ENCODE data around the gene ERH.
A peak's percentile ranks its signal among the peaks of the same experiment; 100 is the strongest.

The ERH gene

DNA sequence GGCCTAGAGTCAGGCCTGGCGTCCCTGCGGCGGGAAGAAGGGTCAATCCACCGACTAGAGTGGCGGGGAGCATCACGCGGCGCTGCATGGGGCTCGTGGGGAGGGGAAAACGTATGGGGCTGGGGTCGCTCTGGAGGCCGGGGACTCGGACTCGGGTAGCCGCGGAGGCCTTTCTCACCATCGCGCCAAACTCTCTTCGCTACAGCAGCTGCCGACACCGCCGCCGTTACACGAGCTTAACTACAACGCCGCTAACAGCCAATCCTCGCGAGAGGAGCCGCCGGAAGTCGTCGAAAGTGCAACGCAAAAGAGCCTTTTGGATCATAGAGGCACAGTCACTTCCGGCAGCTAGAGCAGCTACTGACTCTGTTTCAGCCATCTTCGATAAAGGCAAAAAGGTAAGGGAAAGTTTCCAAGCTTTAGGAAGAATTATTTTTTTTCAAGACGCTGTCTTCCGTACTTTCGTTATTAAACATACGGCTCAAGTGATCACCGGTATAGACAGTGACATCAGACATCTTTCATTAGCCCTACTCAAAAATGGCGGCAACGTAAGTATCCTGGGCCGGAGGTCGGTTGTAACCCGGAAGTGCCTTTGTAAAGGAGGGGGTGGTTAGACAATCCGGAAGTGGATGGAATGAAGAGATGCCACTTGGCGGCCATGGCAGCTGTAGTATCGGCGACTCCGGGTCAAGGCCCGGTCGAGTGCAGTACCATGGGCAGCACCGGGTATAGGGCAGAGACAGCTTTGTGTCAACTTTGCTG, at the start of gene ERH, which contains the start of gene SLC39A9:
ERH (minus strand) TSS at position 247 of the 765 bp plus-strand sequence; CDS start at position 181, 66 bp downstream.
SLC39A9 (plus strand) TSS at position 640 of the 765 bp plus-strand sequence. CDS start 678 bp downstream, outside the sequence.
- peak; percentile 72 for TF ChIP-seq EGR1 (IDR thresholded peaks at IDR 0.05)
- TF ChIP-seq FOXM1 (IDR thresholded peaks at IDR 0.05; ENCODE audit: borderline replicate concordance, low read depth): peak; percentile 42
- TF ChIP-seq RAD21 (IDR thresholded peaks at IDR 0.05; ENCODE audit: low read depth): no peak
- TF ChIP-seq, protein P1, sequence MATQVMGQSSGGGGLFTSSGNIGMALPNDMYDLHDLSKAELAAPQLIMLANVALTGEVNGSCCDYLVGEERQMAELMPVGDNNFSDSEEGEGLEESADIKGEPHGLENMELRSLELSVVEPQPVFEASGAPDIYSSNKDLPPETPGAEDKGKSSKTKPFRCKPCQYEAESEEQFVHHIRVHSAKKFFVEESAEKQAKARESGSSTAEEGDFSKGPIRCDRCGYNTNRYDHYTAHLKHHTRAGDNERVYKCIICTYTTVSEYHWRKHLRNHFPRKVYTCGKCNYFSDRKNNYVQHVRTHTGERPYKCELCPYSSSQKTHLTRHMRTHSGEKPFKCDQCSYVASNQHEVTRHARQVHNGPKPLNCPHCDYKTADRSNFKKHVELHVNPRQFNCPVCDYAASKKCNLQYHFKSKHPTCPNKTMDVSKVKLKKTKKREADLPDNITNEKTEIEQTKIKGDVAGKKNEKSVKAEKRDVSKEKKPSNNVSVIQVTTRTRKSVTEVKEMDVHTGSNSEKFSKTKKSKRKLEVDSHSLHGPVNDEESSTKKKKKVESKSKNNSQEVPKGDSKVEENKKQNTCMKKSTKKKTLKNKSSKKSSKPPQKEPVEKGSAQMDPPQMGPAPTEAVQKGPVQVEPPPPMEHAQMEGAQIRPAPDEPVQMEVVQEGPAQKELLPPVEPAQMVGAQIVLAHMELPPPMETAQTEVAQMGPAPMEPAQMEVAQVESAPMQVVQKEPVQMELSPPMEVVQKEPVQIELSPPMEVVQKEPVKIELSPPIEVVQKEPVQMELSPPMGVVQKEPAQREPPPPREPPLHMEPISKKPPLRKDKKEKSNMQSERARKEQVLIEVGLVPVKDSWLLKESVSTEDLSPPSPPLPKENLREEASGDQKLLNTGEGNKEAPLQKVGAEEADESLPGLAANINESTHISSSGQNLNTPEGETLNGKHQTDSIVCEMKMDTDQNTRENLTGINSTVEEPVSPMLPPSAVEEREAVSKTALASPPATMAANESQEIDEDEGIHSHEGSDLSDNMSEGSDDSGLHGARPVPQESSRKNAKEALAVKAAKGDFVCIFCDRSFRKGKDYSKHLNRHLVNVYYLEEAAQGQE (IDR thresholded peaks at IDR 0.05; ENCODE audit: low read depth): peak; percentile 55
- no peak for TF ChIP-seq ZBTB7A (IDR thresholded peaks at IDR 0.05; ENCODE audit: low read depth)
- TF ChIP-seq TAF1 (IDR thresholded peaks at IDR 0.05; ENCODE audit: low read depth): peak; percentile 89
- peak; percentile 94 for TF ChIP-seq YY1 (IDR thresholded peaks at IDR 0.05; ENCODE audit: low read depth)
- TF ChIP-seq CREB1 (IDR thresholded peaks at IDR 0.05; ENCODE audit: low read depth): peak; percentile 90
- no peak for TF ChIP-seq NFIC (IDR thresholded peaks at IDR 0.05)
- TF ChIP-seq TEAD4 (IDR thresholded peaks at IDR 0.05): 0 out of 2 replicates have a peak, but pooled peaks have one; percentile 32
- TF ChIP-seq, protein P2, sequence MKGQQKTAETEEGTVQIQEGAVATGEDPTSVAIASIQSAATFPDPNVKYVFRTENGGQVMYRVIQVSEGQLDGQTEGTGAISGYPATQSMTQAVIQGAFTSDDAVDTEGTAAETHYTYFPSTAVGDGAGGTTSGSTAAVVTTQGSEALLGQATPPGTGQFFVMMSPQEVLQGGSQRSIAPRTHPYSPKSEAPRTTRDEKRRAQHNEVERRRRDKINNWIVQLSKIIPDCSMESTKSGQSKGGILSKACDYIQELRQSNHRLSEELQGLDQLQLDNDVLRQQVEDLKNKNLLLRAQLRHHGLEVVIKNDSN (IDR thresholded peaks at IDR 0.05): no peak
- no peak for TF ChIP-seq EP300 (IDR thresholded peaks at IDR 0.05; ENCODE audit: borderline replicate concordance)
- TF ChIP-seq, protein P3, sequence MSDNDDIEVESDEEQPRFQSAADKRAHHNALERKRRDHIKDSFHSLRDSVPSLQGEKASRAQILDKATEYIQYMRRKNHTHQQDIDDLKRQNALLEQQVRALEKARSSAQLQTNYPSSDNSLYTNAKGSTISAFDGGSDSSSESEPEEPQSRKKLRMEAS (IDR thresholded peaks at IDR 0.05): peak; percentile 43
- TF ChIP-seq TCF12 (IDR thresholded peaks at IDR 0.05; ENCODE audit: low read depth): peak; percentile 49; the same call in 1 of the 2 replicates
- 0 out of 2 replicates have a peak, but pooled peaks have one; percentile 20 for TF ChIP-seq CEBPB (IDR thresholded peaks at IDR 0.05)

DNA sequence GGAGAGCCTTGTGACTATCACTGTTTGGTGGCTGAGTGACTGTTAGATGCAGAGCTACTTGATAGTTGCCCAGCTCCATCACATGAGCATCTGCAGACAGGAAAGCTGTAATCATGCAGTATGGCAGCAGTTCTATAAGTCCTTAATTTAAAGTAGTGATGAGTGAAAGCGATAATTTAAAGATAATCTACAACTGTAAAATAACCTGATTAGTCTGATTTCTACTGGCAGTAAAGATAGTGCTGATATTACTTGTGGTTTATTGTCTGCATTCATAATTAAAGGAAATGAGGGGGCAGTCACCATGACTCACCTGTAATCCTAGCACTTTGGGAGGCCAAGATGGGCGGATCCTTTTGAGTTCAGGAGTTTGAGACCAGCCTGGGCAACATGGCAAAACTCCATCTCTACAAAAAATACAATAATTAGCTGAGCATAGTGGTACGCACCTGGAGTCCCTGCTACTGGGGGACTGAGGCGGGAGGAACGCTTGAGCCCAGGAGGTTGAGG, 45.3 kb upstream of the ERH start:
- TF ChIP-seq, protein P3 (IDR thresholded peaks at IDR 0.05): no peak
- TF ChIP-seq TAF1 (IDR thresholded peaks at IDR 0.05; ENCODE audit: low read depth): no peak
- TF ChIP-seq EGR1 (IDR thresholded peaks at IDR 0.05): no peak
- TF ChIP-seq NFIC (IDR thresholded peaks at IDR 0.05): no peak
- TF ChIP-seq FOXM1 (IDR thresholded peaks at IDR 0.05; ENCODE audit: borderline replicate concordance, low read depth): no peak

DNA sequence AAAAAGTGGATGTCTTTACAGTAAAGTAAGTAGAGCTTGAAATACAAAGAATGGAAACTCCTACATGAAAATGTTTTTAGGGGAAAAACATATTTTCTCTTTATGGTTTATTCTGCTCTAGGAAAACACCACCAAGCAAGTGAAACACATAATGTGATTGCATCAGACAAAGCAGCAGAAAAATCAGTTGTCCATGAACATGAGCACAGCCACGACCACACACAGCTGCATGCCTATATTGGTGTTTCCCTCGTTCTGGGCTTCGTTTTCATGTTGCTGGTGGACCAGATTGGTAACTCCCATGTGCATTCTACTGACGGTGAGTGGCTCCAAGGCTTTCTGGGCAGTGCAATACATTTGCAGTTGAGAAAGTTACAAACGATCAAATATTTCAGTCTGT, 43.8 kb upstream of the ERH start:
- TF ChIP-seq RAD21 (IDR thresholded peaks at IDR 0.05; ENCODE audit: low read depth) (no peak), TCF12 (IDR thresholded peaks at IDR 0.05; ENCODE audit: low read depth) (no peak), CEBPB (IDR thresholded peaks at IDR 0.05) (no peak), FOXM1 (IDR thresholded peaks at IDR 0.05; ENCODE audit: borderline replicate concordance, low read depth) (no peak), ZBTB7A (IDR thresholded peaks at IDR 0.05; ENCODE audit: low read depth) (no peak), EGR1 (IDR thresholded peaks at IDR 0.05) (no peak), TAF1 (IDR thresholded peaks at IDR 0.05; ENCODE audit: low read depth) (no peak), YY1 (IDR thresholded peaks at IDR 0.05; ENCODE audit: low read depth) (no peak), CREB1 (IDR thresholded peaks at IDR 0.05; ENCODE audit: low read depth) (no peak), TEAD4 (IDR thresholded peaks at IDR 0.05) (no peak), NFIC (IDR thresholded peaks at IDR 0.05) (no peak), EP300 (IDR thresholded peaks at IDR 0.05; ENCODE audit: borderline replicate concordance) (no peak)
- TF ChIP-seq, protein P1 (IDR thresholded peaks at IDR 0.05; ENCODE audit: low read depth): no peak
- TF ChIP-seq, protein P3 (IDR thresholded peaks at IDR 0.05): no peak
- TF ChIP-seq, protein P2 (IDR thresholded peaks at IDR 0.05): no peak

DNA sequence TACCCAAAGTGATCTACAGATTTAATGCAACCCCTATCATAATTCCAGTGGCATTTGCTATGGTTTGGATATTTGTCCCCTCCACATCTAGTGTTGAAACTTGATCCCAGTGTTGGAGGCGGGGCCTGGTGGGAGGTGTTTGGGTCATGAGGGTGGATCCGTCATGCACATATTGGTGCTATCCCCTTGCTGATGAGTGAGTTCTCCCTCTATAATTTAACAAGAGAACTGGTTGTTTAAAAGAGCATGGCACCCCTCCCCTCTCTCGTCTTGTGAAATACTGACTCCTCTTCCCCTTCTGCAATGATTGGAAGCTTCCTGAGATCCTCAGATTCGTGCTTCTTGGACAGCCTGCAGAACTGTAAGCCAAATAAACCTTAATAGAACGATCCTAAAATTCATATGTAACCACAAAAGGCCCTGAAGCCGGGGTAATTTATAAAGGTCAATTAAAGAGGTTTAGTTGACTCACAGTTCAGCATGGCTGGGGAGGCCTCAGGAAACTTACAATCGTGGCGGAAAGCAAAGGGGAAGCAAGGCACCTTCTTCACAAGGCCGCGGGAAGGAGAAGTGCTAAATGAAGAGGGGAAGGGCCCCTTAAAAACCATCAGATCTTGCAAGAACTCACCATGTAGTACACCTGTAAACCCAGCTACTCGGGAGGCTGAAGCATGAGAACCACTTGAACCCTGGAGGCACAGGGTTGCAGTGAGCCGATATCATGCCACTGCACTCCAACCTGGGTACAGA, 41.6 kb upstream of the ERH start:
- TF ChIP-seq CEBPB (IDR thresholded peaks at IDR 0.05) (no peak), TEAD4 (IDR thresholded peaks at IDR 0.05) (no peak), EGR1 (IDR thresholded peaks at IDR 0.05) (no peak), EP300 (IDR thresholded peaks at IDR 0.05; ENCODE audit: borderline replicate concordance) (no peak), TCF12 (IDR thresholded peaks at IDR 0.05; ENCODE audit: low read depth) (no peak)
- TF ChIP-seq, protein P2 (IDR thresholded peaks at IDR 0.05): no peak
- TF ChIP-seq, protein P3 (IDR thresholded peaks at IDR 0.05): no peak
